HG02885 (cell line): ENCODE data around the gene ACO2.
A peak's percentile ranks its signal among the peaks of the same experiment; 100 is the strongest.
"Not testable (repeated sequence)": the region's sequence is repeated elsewhere in the genome, so short reads cannot be mapped to it uniquely, and the experiment has no call there.

Source experiments
- ATAC-seq: cut with Tn5 transposase; IDR thresholded peaks from one replicate; pipeline ENCODE4 v1.9.1; 2021; ENCODE audit warnings: mild to moderate bottlenecking; ENCODE audit not compliant: unreplicated experiment, poor library complexity

Gene ACO2

GRCh38 chr22:41534219-41534618, 65.3 kb downstream of the ACO2 start:
- ATAC-seq = no peak

- ATAC-seq = no peak
Observed at GRCh38 chr22:41535244-41535643, 66.3 kb downstream of the ACO2 start.

GRCh38 chr22:41537203-41537602, 68.3 kb downstream of the ACO2 start:
- no peak for ATAC-seq

- no peak for ATAC-seq
Observed at GRCh38 chr22:41538583-41538982, 69.7 kb downstream of the ACO2 start.

GRCh38 chr22:41539146-41540005, 70.5 kb downstream of the ACO2 start:
- no peak for ATAC-seq

GRCh38 chr22:41540006-41540315, 71.0 kb downstream of the ACO2 start:
- no peak for ATAC-seq

- ATAC-seq = no peak
Observed at GRCh38 chr22:41540365-41540764, 71.4 kb downstream of the ACO2 start.

- no peak for ATAC-seq
Observed at GRCh38 chr22:41541484-41541883, 72.6 kb downstream of the ACO2 start.

- no peak for ATAC-seq
Observed at GRCh38 chr22:41542224-41542623, 73.3 kb downstream of the ACO2 start.

GRCh38 chr22:41543854-41544670, 75.1 kb downstream of the ACO2 start, which contains the start of gene POLR3H:
Gene POLR3H, minus strand, starts transcription at chr22:41544470. Its CDS starts 369 bp downstream, at chr22:41544101.
- peak; percentile 96 for ATAC-seq

- no peak for ATAC-seq
Observed at GRCh38 chr22:41544671-41545476, 76.0 kb downstream of the ACO2 start.

GRCh38 chr22:41548830-41549211, 79.9 kb downstream of the ACO2 start:
- no peak for ATAC-seq

- no peak for ATAC-seq
Observed at GRCh38 chr22:41550952-41551491, 82.1 kb downstream of the ACO2 start.

GRCh38 chr22:41551877-41552582, 83.1 kb downstream of the ACO2 start:
- ATAC-seq = no peak

GRCh38 chr22:41555325-41555982, 86.5 kb downstream of the ACO2 start:
- ATAC-seq = no peak

- no peak for ATAC-seq
Observed at GRCh38 chr22:41556561-41556960, 87.6 kb downstream of the ACO2 start.

- no peak for ATAC-seq
Observed at GRCh38 chr22:41557401-41558240, 88.7 kb downstream of the ACO2 start.

- ATAC-seq = not testable (repeated sequence)
Observed at GRCh38 chr22:41558241-41558630, 89.3 kb downstream of the ACO2 start.
